Measurements from ENCODE around the gene LEPROT. TPM values are rescaled to one million over a fixed set of nuclear protein-coding genes. Genes with fewer than 3 reads are reported as not detected.

The LEPROT gene
- total and polyA plus RNA-seq, 2 of the 8 experiments (the other 6 are each of a cell fraction or from before 2014, with no cell fraction given): 25.7 to 27.2 TPM

DNA sequence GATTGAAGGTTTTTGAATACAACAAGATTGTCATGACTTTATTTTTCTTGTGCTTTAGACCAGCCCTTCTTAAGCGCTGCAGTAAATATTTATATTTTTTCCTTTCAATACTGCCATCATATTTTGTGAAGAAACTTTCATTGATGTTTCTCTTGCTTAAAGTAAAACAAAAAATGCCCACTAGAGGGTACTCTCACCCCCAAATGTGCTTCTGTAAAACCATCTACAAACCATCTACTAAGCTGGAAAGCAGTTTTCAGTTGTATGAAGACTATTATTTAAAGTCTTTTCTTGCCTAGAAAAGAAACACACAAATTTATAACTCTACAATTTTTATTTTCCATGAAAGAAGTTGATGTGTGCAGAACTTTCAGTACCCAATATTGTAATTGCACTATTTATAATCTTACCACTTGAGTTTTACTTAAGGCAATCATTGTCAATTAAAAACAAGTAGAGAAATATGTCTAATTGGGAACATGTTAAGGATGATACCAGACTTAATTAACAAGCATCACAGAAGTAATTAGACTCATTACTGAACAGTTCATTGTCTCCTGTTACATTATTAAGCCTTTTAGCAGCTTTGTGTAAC, 10.7 kb downstream of the LEPROT start:
- H3K4me2 ChIP-seq (ENCODE audit: insufficient read depth in 1 of 2, low read depth in 2 of 2, low read length in 2 of 2): no peak overlapping the region
- no peak overlapping the region for H2BK12ac ChIP-seq (ENCODE audit: low read depth, low read length)
- no peak overlapping the region for H4K8ac ChIP-seq (ENCODE audit: extremely low read depth, insufficient read depth, low read length)
- H3K4ac ChIP-seq (replicated peaks; ENCODE audit: insufficient read length, low read depth, low read length): no peak overlapping the region
- no peak overlapping the region for H3K23ac ChIP-seq (ENCODE audit: insufficient read length)
- CTCF ChIA-PET (ENCODE audit: partially characterized antibody): interaction anchor here (0.7 to 4.7 kb wide), 27 partner anchors 9 to 274 kb away, joined by 3 to 58 read pairs (median 4); partner anchors contain the start of genes LEPR and LEPROT
- no peak overlapping the region for H2AFZ ChIP-seq (ENCODE audit: low read length)
- no peak overlapping the region for H3K27ac ChIP-seq (ENCODE audit: low read depth, low read length)
- 7% methylated on average over 1 of the region's 1 CpG; no CpG with 5 or more reads in 1 of the 2 experiments for WGBS, 2 experiments (ENCODE audit: extremely low coverage in 1 of 2, insufficient coverage in 1 of 2, insufficient read length in 1 of 2, insufficient replicate concordance in 2 of 2, low coverage in 1 of 2, low lambda C conversion rate in 2 of 2, missing lambda C conversion rate in 1 of 2)
- no peak overlapping the region for H2BK15ac ChIP-seq (ENCODE audit: low read length)
- no peak overlapping the region for H3K9ac ChIP-seq (replicated peaks in 1 of 4; ENCODE audit: extremely low read depth in 1 of 4, low read depth in 3 of 4, low read length in 3 of 4)
- no peaks in the 10 kb centered on the region; the same call in 1 of the 2 replicates for H3K79me1 ChIP-seq (ENCODE audit: low read depth, low read length)
- H3K56ac ChIP-seq (replicated peaks; ENCODE audit: insufficient read length, low read depth, low read length): no peak overlapping the region
- H4K91ac ChIP-seq (replicated peaks; ENCODE audit: insufficient read length, low read length): no peak overlapping the region
- H3K14ac ChIP-seq (ENCODE audit: insufficient read length): no peak overlapping the region
- H2BK120ac ChIP-seq (replicated peaks; ENCODE audit: low read depth, low read length): no peak overlapping the region
- H4K5ac ChIP-seq (ENCODE audit: insufficient read length, low read depth, low read length): no peak overlapping the region
- H2BK5ac ChIP-seq (ENCODE audit: low read depth, low read length): no peak overlapping the region
- H3K23me2 ChIP-seq (ENCODE audit: low read depth, low read length): no peaks in the 10 kb centered on the region
- H3K79me2 ChIP-seq (ENCODE audit: control insufficient read depth in 1 of 2, insufficient read depth in 2 of 2, low read length in 2 of 2): no peaks in the 10 kb centered on the region
- DNase-seq (ENCODE audit: low read depth in 1 of 2, low spot score in 2 of 2) (no peak), FAIRE-seq (no peak)
- H3K4me3 ChIP-seq (ENCODE audit: extremely low read depth in 1 of 4, insufficient read depth in 2 of 4, low read depth in 3 of 4, low read length in 4 of 4): no peak overlapping the region
- H3K18ac ChIP-seq (ENCODE audit: extremely low read depth, low read length): no peak overlapping the region
- H2BK20ac ChIP-seq (ENCODE audit: low read length): no peak overlapping the region
- H3K4me1 ChIP-seq (replicated peaks in 1 of 4; ENCODE audit: control insufficient read depth in 3 of 4, insufficient read depth in 4 of 4, low read length in 3 of 4): peaks cover 2 to 14% (median 9%) of the 10 kb centered on the region in 4 experiments; a peak in 5 of 7 replicates
- H3K9me3 ChIP-seq (ENCODE audit: insufficient read depth in 2 of 2, low read depth in 1 of 2, low read length in 1 of 2): no peaks in the 10 kb centered on the region
- H4K20me1 ChIP-seq (replicated peaks in 1 of 2; ENCODE audit: control insufficient read depth in 1 of 2, insufficient read depth in 2 of 2, low read length in 2 of 2): no peaks in the 10 kb centered on the region
- H3K27me3 ChIP-seq (replicated peaks in 1 of 4; ENCODE audit: control insufficient read depth in 3 of 4, extremely low read depth in 1 of 4, insufficient read depth in 3 of 4, low read length in 3 of 4): no peaks in the 10 kb centered on the region
- POLR2A ChIA-PET (ENCODE audit: partially characterized antibody): interaction anchor here (1.8 kb wide), 1 partner anchor 10 kb away, joined by 5 read pairs; no protein-coding TSS in a partner anchor
- H2AK5ac ChIP-seq (ENCODE audit: low read depth, low read length): no peak overlapping the region
- peaks cover 0 to 31% (median 4%) of the 10 kb centered on the region in 4 experiments; a peak in 3 of 8 replicates for H3K36me3 ChIP-seq (ENCODE audit: control insufficient read depth in 2 of 4, insufficient read depth in 4 of 4, low read length in 3 of 4)
- TF ChIP-seq TEAD4 (IDR thresholded peaks at IDR 0.05; ENCODE audit: low read depth, low read length) (no peak), BRCA1 (IDR thresholded peaks at IDR 0.05; ENCODE audit: low read depth, low read length) (no peak), POLR2A (IDR thresholded peaks at IDR 0.05; ENCODE audit: control extremely low read depth in 1 of 2, low read depth in 2 of 2, low read length in 2 of 2) (no peak), FOSL1 (IDR thresholded peaks at IDR 0.05; ENCODE audit: insufficient read depth, low read depth, low read length) (no peak), PHF8 (conservative IDR thresholded peaks at IDR 0.05; ENCODE audit: low read depth, low read length) (no peak), SAP30 (IDR thresholded peaks at IDR 0.05; ENCODE audit: insufficient read depth, insufficient replicate concordance, low read length) (no peak), CEBPB (IDR thresholded peaks at IDR 0.05; ENCODE audit: low read depth, low read length) (no peak), GTF2F1 (IDR thresholded peaks at IDR 0.05; ENCODE audit: borderline replicate concordance, low read depth, low read length) (no peak), RFX5 (IDR thresholded peaks at IDR 0.05; ENCODE audit: borderline replicate concordance, low read depth, low read length) (no peak), TCF12 (IDR thresholded peaks at IDR 0.05; ENCODE audit: low read depth, low read length) (no peak), TBP (IDR thresholded peaks at IDR 0.05; ENCODE audit: low read depth, low read length) (no peak), SP4 (IDR thresholded peaks at IDR 0.05; ENCODE audit: low read length) (no peak), SRF (IDR thresholded peaks at IDR 0.05; ENCODE audit: low read depth, low read length) (no peak)

Data from H1 (cell line).